Measurements from ENCODE around the gene NAB2. TPM values are rescaled to one million over a fixed set of nuclear protein-coding genes. Genes with fewer than 3 reads are reported as not detected.

NAB2 gene
- total and polyA plus RNA-seq, 10 donors = 9.0 to 25.0 (median 17.4) TPM

DNA sequence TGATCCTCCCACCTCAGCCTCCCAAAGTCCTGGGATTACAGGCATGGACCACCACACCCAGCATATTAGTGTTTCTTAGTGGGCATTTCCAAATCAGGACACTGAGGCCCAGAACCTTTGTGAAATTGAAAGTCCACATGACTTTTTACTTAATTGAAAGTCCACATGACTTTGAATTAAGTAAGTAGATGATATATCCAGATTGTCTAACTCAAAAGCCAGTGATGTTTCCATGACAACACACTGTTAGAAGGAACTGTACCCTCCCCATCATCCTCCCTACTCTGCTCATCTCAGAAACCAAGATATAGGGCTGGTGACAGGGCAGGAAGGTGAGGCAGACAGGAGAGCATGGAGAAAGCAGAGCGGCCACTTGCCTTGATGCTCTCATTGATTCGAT, 46.2 kb upstream of the NAB2 start:
- no peak overlapping the region for H3K4me3 ChIP-seq

DNA sequence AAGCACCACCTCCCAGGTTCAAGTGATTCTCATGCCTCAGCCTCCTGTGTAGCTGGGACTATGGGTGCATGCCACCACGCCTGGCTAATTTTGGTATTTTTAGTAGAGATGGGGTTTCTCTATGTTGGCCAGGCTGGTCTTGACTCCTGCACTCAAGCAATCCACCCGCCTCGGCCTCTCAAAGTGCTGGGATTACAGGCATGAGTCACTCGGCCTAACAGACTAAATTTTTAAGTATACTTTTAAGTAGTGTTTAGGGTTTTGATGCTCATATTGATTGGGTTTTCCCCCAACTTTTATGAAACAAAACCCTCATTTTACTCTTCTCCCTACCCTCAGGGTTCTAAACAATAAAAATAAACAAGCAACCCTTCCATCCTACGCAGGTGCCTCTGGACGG, 44.4 kb upstream of the NAB2 start:
- no peak overlapping the region for H3K4me3 ChIP-seq
- no peak overlapping the region for H3K27ac ChIP-seq
- TF ChIP-seq POLR2A (IDR thresholded peaks at IDR 0.05) (no peak), POLR2AphosphoS5 (IDR thresholded peaks at IDR 0.05) (no peak)
- no peaks in the 10 kb centered on the region for H3K27me3 ChIP-seq (replicated peaks in 1 of 7)
- H3K9me3 ChIP-seq = no peaks in the 10 kb centered on the region
- peaks cover 0 to 42% (median 27%) of the 10 kb centered on the region in 6 donors for H3K4me1 ChIP-seq
- no peaks in the 10 kb centered on the region for H3K36me3 ChIP-seq
- 86 to 96% (median 88%) methylated on average over 6 of the region's 6 CpGs for WGBS, 5 donors
- DNase-seq = no peak
- intact Hi-C loops (cut with DNase I; ENCODE audit: low total_unique reads) = no loop called here

More for the DNA sequence above, 46.2 kb upstream of the NAB2 start:
- no peak for TF ChIP-seq POLR2AphosphoS5 (IDR thresholded peaks at IDR 0.05)
- no peak for TF ChIP-seq POLR2A (IDR thresholded peaks at IDR 0.05)
- TF ChIP-seq, protein P1, sequence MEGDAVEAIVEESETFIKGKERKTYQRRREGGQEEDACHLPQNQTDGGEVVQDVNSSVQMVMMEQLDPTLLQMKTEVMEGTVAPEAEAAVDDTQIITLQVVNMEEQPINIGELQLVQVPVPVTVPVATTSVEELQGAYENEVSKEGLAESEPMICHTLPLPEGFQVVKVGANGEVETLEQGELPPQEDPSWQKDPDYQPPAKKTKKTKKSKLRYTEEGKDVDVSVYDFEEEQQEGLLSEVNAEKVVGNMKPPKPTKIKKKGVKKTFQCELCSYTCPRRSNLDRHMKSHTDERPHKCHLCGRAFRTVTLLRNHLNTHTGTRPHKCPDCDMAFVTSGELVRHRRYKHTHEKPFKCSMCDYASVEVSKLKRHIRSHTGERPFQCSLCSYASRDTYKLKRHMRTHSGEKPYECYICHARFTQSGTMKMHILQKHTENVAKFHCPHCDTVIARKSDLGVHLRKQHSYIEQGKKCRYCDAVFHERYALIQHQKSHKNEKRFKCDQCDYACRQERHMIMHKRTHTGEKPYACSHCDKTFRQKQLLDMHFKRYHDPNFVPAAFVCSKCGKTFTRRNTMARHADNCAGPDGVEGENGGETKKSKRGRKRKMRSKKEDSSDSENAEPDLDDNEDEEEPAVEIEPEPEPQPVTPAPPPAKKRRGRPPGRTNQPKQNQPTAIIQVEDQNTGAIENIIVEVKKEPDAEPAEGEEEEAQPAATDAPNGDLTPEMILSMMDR (IDR thresholded peaks at IDR 0.05 in 8 of 11, conservative IDR thresholded peaks at IDR 0.05 in 3 of 11) = no peak
- peaks cover 0 to 24% (median 16%) of the 10 kb centered on the region in 6 donors for H3K4me1 ChIP-seq
- DNase-seq = no peak
- intact Hi-C loops (cut with DNase I; ENCODE audit: low total_unique reads) = no loop called here
- H3K27me3 ChIP-seq (replicated peaks in 1 of 7) = no peaks in the 10 kb centered on the region
- no peak overlapping the region for H3K27ac ChIP-seq
- H3K36me3 ChIP-seq = no peaks in the 10 kb centered on the region
- no peaks in the 10 kb centered on the region for H3K9me3 ChIP-seq
- WGBS, 5 donors = 81 to 100% (median 95%) methylated on average over 2 of the region's 2 CpGs

DNA sequence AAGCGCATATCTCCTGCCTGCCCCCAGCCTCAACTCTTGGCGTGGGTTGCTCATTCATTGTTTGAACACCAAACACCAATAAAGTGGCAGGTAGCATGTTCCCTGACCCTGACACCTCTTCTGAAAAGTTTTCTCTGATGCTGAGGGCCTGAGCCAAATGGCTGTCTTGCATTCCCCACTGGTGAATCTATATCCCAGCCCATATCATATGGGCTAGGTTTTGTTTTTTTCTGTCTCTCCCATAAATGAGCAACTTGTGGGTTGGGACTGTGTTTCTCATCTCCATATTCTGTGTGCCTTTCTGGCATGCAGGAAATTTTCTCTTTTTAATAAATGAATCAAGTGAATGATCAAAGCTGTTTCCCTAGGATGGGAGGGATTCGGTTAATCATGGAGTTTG, 44.0 kb upstream of the NAB2 start:
- H3K4me1 ChIP-seq = peaks cover 0 to 45% (median 28%) of the 10 kb centered on the region in 6 donors
- 89 to 96% (median 94%) methylated on average over 3 of the region's 3 CpGs for WGBS, 5 donors
- no peaks in the 10 kb centered on the region for H3K36me3 ChIP-seq
- no peak overlapping the region for H3K27ac ChIP-seq
- TF ChIP-seq POLR2AphosphoS5 (IDR thresholded peaks at IDR 0.05) = no peak
- TF ChIP-seq, protein P1 (IDR thresholded peaks at IDR 0.05 in 8 of 11, conservative IDR thresholded peaks at IDR 0.05 in 3 of 11) = no peak
- no peak for TF ChIP-seq POLR2A (IDR thresholded peaks at IDR 0.05)
- no peaks in the 10 kb centered on the region for H3K9me3 ChIP-seq
- intact Hi-C loops (cut with DNase I; ENCODE audit: low total_unique reads) = no loop called here
- no peak overlapping the region for H3K4me3 ChIP-seq
- DNase-seq = no peak
- H3K27me3 ChIP-seq (replicated peaks in 1 of 7) = no peaks in the 10 kb centered on the region

DNA sequence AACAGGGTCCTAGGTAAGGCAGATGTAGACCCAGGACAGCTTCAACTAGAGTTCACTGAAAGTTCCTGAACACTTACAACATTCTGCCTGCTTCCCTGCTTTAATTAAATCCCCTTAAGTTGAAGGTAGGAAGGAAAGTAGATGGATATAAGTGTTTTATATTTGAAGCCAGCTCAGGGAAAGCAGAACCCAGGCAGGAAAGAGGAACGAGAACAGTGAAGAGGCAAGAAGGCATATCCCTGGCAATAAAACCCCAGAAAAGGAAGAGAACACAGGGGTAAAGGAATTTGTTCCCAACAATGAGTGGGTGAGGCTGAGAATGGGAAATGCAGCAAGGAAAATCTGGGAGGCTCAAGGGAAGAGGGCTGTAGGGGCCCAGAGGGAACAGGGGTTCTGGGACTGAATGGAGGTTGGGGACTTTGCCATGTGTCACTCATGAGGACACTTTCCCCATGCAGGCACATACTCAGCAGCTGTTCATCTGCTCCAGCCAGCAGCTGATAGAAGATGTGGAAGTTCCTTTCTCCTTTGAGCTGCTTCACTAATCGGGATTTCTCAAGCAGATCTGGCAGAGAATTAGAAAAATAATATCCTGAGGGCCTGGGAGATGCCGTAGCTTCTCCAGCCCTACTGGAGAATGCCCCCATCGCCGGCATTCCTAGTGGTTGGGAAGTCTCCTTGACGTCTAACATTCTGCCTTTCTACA, 42.7 kb upstream of the NAB2 start:
- TF ChIP-seq, protein P1 (IDR thresholded peaks at IDR 0.05 in 8 of 11, conservative IDR thresholded peaks at IDR 0.05 in 3 of 11) = no peak
- TF ChIP-seq POLR2A (IDR thresholded peaks at IDR 0.05) (no peak), POLR2AphosphoS5 (IDR thresholded peaks at IDR 0.05) (no peak)
- no peaks in the 10 kb centered on the region for H3K27me3 ChIP-seq (replicated peaks in 1 of 7)
- peak overlapping the region in 2 of 8 donors; percentile 70 to 80 for H3K27ac ChIP-seq
- peaks cover 0 to 41% (median 28%) of the 10 kb centered on the region in 6 donors for H3K4me1 ChIP-seq
- H3K36me3 ChIP-seq = no peaks in the 10 kb centered on the region
- intact Hi-C loops (cut with DNase I; ENCODE audit: low total_unique reads) = no loop called here
- no peaks in the 10 kb centered on the region for H3K9me3 ChIP-seq
- H3K4me3 ChIP-seq = no peak overlapping the region
- WGBS, 5 donors = 68 to 80% (median 75%) methylated on average over 6 of the region's 6 CpGs
- DNase-seq = no peak

All from spleen (tissue), 11 donors.